ENCODE results near the gene CD74. TPM values are rescaled to one million over a fixed set of nuclear protein-coding genes. Genes with fewer than 3 reads are reported as not detected.

Gene CD74
- total and polyA plus RNA-seq, 10 of the 15 experiments (the other 5 are each of a cell fraction or from before 2014, with no cell fraction given) = 1,387 to 11,063 (median 3,922) TPM

- TF ChIP-seq E4F1 (IDR thresholded peaks at IDR 0.05; ENCODE audit: borderline replicate concordance, partially characterized antibody) (no peak), POLR2A (IDR thresholded peaks at IDR 0.05; ENCODE audit: low read depth, low read length) (peak; percentile 77), TCF7 (IDR thresholded peaks at IDR 0.05; ENCODE audit: borderline replicate concordance) (no peak), MEF2B (IDR thresholded peaks at IDR 0.05; ENCODE audit: partially characterized antibody, poor library complexity, severe bottlenecking) (peak; percentile 14), TCF12 (IDR thresholded peaks at IDR 0.05; ENCODE audit: low read depth, low read length) (peak; percentile 87), EGR1 (IDR thresholded peaks at IDR 0.05; ENCODE audit: borderline replicate concordance in 1 of 2, low read depth in 2 of 2, low read length in 2 of 2) (peak in 1 of 2 experiments; percentile 62; a peak in 2 of 3 replicates), RAD21 (IDR thresholded peaks at IDR 0.05; ENCODE audit: insufficient read depth, low read depth, low read length) (peak; percentile 71), ATF3 (IDR thresholded peaks at IDR 0.05; ENCODE audit: borderline replicate concordance, extremely low read depth, low read depth, low read length) (no peak), CBFB (IDR thresholded peaks at IDR 0.05; ENCODE audit: low read depth) (no peak; the same call in 1 of the 2 replicates), SMAD5 (IDR thresholded peaks at IDR 0.05; ENCODE audit: low read depth) (no peak; the same call in 1 of the 2 replicates), TARDBP (IDR thresholded peaks at IDR 0.05; ENCODE audit: borderline replicate concordance) (peak; percentile 47; the same call in 1 of the 2 replicates), E2F8 (IDR thresholded peaks at IDR 0.05; ENCODE audit: low read depth, partially characterized antibody) (no peak), NKRF (conservative IDR thresholded peaks at IDR 0.05) (no peak), BACH1 (IDR thresholded peaks at IDR 0.05; ENCODE audit: borderline replicate concordance) (no peak), HDAC6 (IDR thresholded peaks at IDR 0.05; ENCODE audit: unreplicated experiment) (no peak), POU2F2 (IDR thresholded peaks at IDR 0.05; ENCODE audit: borderline replicate concordance, low read depth, low read length) (peak; percentile 9; the same call in 1 of the 3 replicates), YY1 (IDR thresholded peaks at IDR 0.05; ENCODE audit: low read depth, low read length) (peak; percentile 16; the same call in 1 of the 2 replicates), SMC3 (IDR thresholded peaks at IDR 0.05; ENCODE audit: borderline replicate concordance, low read length) (peak; percentile 37), SMARCA5 (IDR thresholded peaks at IDR 0.05) (no peak), PAX8 (IDR thresholded peaks at IDR 0.05) (no peak)
Observed at GRCh38 chr5:150398722-150399523, 13.8 kb downstream of the CD74 start (continued).

All from GM12878 (cell line).